K562 (cell line): ENCODE measurements around the gene GRAMD1B.

Source experiments
- CBX5 ChIP-seq: IDR thresholded peaks from 2 replicates; pipeline ENCODE4 v1.6.1; 2014; ENCODE audit warnings: low read depth, borderline replicate concordance
- CREB1 ChIP-seq, 2 experiments: sonication (generic) in 1 of 2; formaldehyde crosslinking in 1 of 2; IDR thresholded peaks; 2 replicates each; pipeline versions ENCODE4 v1.6.1 to v1.8.0; 2012 to 2022; ENCODE audit warnings: inconsistent platforms in 1 of 2, mild to moderate bottlenecking in 1 of 2, missing genetic modification reagents in 1 of 2, moderate library complexity in 1 of 2
- GTF2F1 ChIP-seq: IDR thresholded peaks from 2 replicates; pipeline ENCODE4 v1.6.1; 2011; ENCODE audit warnings: low read depth, low read length, improper control_type of control experiment
- MYBL2 ChIP-seq, 2 experiments: fragments of 450-650 bp in 1 of 2; sonication (generic) in 1 of 2; formaldehyde crosslinking in 1 of 2; IDR thresholded peaks; 2 replicates each; pipeline versions ENCODE4 v1.6.1 to v1.8.1; 2017 to 2022; ENCODE audit warnings: borderline replicate concordance in 1 of 2, inconsistent platforms in 1 of 2, low read depth in 1 of 2, mild to moderate bottlenecking in 1 of 2, missing genetic modification reagents in 1 of 2, moderate library complexity in 1 of 2
- RAD21 ChIP-seq, 2 experiments: fragments of 250-450 bp in 1 of 2; fragments of 450-650 bp in 1 of 2; sonication (Bioruptor Pico) in 1 of 2; formaldehyde crosslinking in 1 of 2; IDR thresholded peaks in 1 of 2; conservative IDR thresholded peaks in 1 of 2; 2 replicates each; pipeline versions ENCODE4 v1.4.0 to v1.8.0; 2020 to 2022; ENCODE audit warnings: mild to moderate bottlenecking in 2 of 2, moderate library complexity in 1 of 2
- YY1 ChIP-seq, 3 experiments: IDR thresholded peaks; 2 replicates each; pipeline ENCODE4 v1.6.1; 2011; ENCODE audit warnings: low read length in 2 of 3, mild to moderate bottlenecking in 2 of 3, moderate library complexity in 2 of 3, borderline replicate concordance in 1 of 3, control low read depth in 1 of 3, low read depth in 1 of 3; ENCODE audit not compliant: insufficient read depth in 3 of 3, insufficient replicate concordance in 2 of 3, control insufficient read depth in 1 of 3, insufficient read length in 1 of 3; ENCODE audit errors: extremely low read depth in 1 of 3
- ZNF274 ChIP-seq: IDR thresholded peaks from 2 replicates; pipeline ENCODE4 v1.6.1; 2011; ENCODE audit warnings: low read depth, mild to moderate bottlenecking, low read length, moderate library complexity, borderline replicate concordance
- ZNF830 ChIP-seq: fragments of 250-450 bp; sonication (Bioruptor Pico); IDR thresholded peaks from 2 replicates; pipeline ENCODE4 v1.5.0; 2021; ENCODE audit warnings: mild to moderate bottlenecking
- TF ChIP-seq, protein P1 (sequence below), 3 experiments: IDR thresholded peaks in 2 of 3; conservative IDR thresholded peaks in 1 of 3; 2 replicates each; pipeline ENCODE4 v1.5.1; 2011 to 2012; ENCODE audit warnings: low read length in 3 of 3, mild to moderate bottlenecking in 3 of 3, control low read depth in 2 of 3, improper control_type of control experiment in 1 of 3, inconsistent platforms in 1 of 3, low read depth in 1 of 3, mixed read lengths in 1 of 3, moderate library complexity in 1 of 3; ENCODE audit not compliant: insufficient read depth in 2 of 3

DNA sequence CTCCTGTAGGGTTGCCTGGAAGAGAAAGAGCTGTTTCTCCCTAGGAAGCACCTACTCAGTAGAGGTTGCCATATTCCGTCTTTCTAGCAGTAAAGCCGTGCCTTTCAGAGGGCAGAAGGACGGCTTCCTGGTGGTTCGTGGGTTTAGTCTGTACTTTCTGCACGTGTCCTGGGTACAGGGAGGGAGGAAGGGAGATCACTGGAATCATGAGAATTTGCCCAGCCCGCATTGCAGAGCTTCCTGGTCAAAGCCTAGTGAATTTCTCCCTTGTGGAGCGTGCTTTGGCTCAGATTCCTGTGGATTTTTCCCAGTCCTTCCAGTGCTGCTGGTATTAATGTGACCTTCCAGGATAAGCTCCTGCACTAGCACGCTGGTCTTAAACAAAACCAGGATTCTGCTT, 44.9 kb downstream of the GRAMD1B start:
- TF ChIP-seq MYBL2 (IDR thresholded peaks at IDR 0.05; ENCODE audit: low read depth) (no peak), MYBL2 (CRISPR knock-in tag; IDR thresholded peaks at IDR 0.05; ENCODE audit: borderline replicate concordance) (no peak), RAD21 (CRISPR knock-in tag; conservative IDR thresholded peaks at IDR 0.05 in 1 of 2, IDR thresholded peaks at IDR 0.05 in 1 of 2) (no peak), CREB1 (IDR thresholded peaks at IDR 0.05) (no peak), CREB1 (CRISPR knock-in tag; IDR thresholded peaks at IDR 0.05) (no peak), ZNF830 (CRISPR knock-in tag) (no peak), GTF2F1 (no peak), YY1 (IDR thresholded peaks at IDR 0.05; ENCODE audit: borderline replicate concordance in 1 of 3, control insufficient read depth in 1 of 3, extremely low read depth in 1 of 3, insufficient read depth in 3 of 3, insufficient read length in 1 of 3, insufficient replicate concordance in 2 of 3, low read depth in 1 of 3, low read length in 2 of 3) (no peak), CBX5 (no peak), ZNF274 (no peak)
- TF ChIP-seq, protein P1, sequence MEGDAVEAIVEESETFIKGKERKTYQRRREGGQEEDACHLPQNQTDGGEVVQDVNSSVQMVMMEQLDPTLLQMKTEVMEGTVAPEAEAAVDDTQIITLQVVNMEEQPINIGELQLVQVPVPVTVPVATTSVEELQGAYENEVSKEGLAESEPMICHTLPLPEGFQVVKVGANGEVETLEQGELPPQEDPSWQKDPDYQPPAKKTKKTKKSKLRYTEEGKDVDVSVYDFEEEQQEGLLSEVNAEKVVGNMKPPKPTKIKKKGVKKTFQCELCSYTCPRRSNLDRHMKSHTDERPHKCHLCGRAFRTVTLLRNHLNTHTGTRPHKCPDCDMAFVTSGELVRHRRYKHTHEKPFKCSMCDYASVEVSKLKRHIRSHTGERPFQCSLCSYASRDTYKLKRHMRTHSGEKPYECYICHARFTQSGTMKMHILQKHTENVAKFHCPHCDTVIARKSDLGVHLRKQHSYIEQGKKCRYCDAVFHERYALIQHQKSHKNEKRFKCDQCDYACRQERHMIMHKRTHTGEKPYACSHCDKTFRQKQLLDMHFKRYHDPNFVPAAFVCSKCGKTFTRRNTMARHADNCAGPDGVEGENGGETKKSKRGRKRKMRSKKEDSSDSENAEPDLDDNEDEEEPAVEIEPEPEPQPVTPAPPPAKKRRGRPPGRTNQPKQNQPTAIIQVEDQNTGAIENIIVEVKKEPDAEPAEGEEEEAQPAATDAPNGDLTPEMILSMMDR (IDR thresholded peaks at IDR 0.05 in 2 of 3, conservative IDR thresholded peaks at IDR 0.05 in 1 of 3; ENCODE audit: insufficient read depth in 2 of 3, low read depth in 1 of 3, low read length in 3 of 3), result no peak
